ENCODE results near the gene LY6G5C. TPM values are rescaled to one million over a fixed set of nuclear protein-coding genes. Genes with fewer than 3 reads are reported as not detected.
A peak's percentile ranks its signal among the peaks of the same experiment; 100 is the strongest.

The LY6G5C gene
- total and polyA plus RNA-seq, 2 of the 13 experiments (the other 11 are each of a cell fraction or from before 2014, with no cell fraction given), result 0.33 to 0.55 TPM

GRCh38 chr6:31659649-31660380, 21.1 kb downstream of the LY6G5C start (continued):
- TF ChIP-seq ZNF160 (CRISPR knock-in tag; IDR thresholded peaks at IDR 0.05), result no peak; the same call in 1 of the 2 replicates
- TF ChIP-seq ZNF576 (CRISPR knock-in tag; IDR thresholded peaks at IDR 0.05), result peak; percentile 26; the same call in 1 of the 2 replicates
- TF ChIP-seq ZNF33B (CRISPR knock-in tag; IDR thresholded peaks at IDR 0.05), result no peak; the same call in 1 of the 2 replicates
- TF ChIP-seq ZNF652 (CRISPR knock-in tag; IDR thresholded peaks at IDR 0.05; ENCODE audit: borderline replicate concordance, low read depth), result no peak
- no peak for TF ChIP-seq PHF8 (CRISPR knock-in tag; IDR thresholded peaks at IDR 0.05)
- peak; percentile 28; the same call in 1 of the 2 replicates for TF ChIP-seq ETV5 (CRISPR knock-in tag; IDR thresholded peaks at IDR 0.05; ENCODE audit: borderline replicate concordance)
- no peak for TF ChIP-seq ONECUT2 (CRISPR knock-in tag; IDR thresholded peaks at IDR 0.05)
- no peak for TF ChIP-seq ZFP37 (CRISPR knock-in tag; IDR thresholded peaks at IDR 0.05; ENCODE audit: borderline replicate concordance)
- TF ChIP-seq ZNF558 (CRISPR knock-in tag; IDR thresholded peaks at IDR 0.05; ENCODE audit: borderline replicate concordance), result 0 out of 2 replicates have a peak, but pooled peaks have one; percentile 62
- no peak for TF ChIP-seq ZNF496 (CRISPR knock-in tag; IDR thresholded peaks at IDR 0.05; ENCODE audit: insufficient replicate concordance)
- TF ChIP-seq ZNF770 (CRISPR knock-in tag; IDR thresholded peaks at IDR 0.05), result no peak
- TF ChIP-seq NR2F6 (IDR thresholded peaks at IDR 0.05), result no peak
- TF ChIP-seq NR2F6 (CRISPR knock-in tag; IDR thresholded peaks at IDR 0.05), result no peak
- no peak for TF ChIP-seq ZNF7 (CRISPR knock-in tag; IDR thresholded peaks at IDR 0.05)
- no peak for TF ChIP-seq PHF20 (CRISPR knock-in tag; IDR thresholded peaks at IDR 0.05)
- TF ChIP-seq KDM3A (CRISPR knock-in tag; IDR thresholded peaks at IDR 0.05; ENCODE audit: low read depth), result no peak
- TF ChIP-seq ZNF546 (CRISPR knock-in tag; conservative IDR thresholded peaks at IDR 0.05), result peak; percentile 34; the same call in 1 of the 2 replicates
- TF ChIP-seq SP2 (CRISPR knock-in tag; IDR thresholded peaks at IDR 0.05), result no peak
- no peak for TF ChIP-seq ATF4 (CRISPR knock-in tag; IDR thresholded peaks at IDR 0.05)
- no peak for TF ChIP-seq NONO (IDR thresholded peaks at IDR 0.05)
- 0 out of 2 replicates have a peak, but pooled peaks have one; percentile 4 for TF ChIP-seq NONO (CRISPR knock-in tag; conservative IDR thresholded peaks at IDR 0.05)
- TF ChIP-seq, protein P1, sequence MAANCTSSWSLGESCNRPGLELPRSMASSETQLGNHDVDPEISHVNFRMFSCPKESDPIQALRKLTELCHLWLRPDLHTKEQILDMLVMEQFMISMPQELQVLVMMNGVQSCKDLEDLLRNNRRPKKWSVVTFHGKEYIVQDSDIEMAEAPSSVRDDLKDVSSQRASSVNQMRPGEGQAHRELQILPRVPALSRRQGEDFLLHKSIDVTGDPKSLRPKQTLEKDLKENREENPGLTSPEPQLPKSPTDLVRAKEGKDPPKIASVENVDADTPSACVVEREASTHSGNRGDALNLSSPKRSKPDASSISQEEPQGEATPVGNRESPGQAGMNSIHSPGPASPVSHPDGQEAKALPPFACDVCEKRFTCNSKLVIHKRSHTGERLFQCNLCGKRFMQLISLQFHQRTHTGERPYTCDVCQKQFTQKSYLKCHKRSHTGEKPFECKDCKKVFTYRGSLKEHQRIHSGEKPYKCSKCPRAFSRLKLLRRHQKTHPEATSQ (CRISPR knock-in tag; IDR thresholded peaks at IDR 0.05; ENCODE audit: borderline replicate concordance), result no peak
- TF ChIP-seq ZFX (CRISPR knock-in tag; IDR thresholded peaks at IDR 0.05; ENCODE audit: low read depth), result no peak
- no peak for TF ChIP-seq FOXK1 (CRISPR knock-in tag; IDR thresholded peaks at IDR 0.05; ENCODE audit: borderline replicate concordance, low read depth)
- no peak for TF ChIP-seq AKAP8 (CRISPR knock-in tag; IDR thresholded peaks at IDR 0.05)
- TF ChIP-seq TCF12 (IDR thresholded peaks at IDR 0.05), result no peak
- TF ChIP-seq TCF12 (CRISPR knock-in tag; IDR thresholded peaks at IDR 0.05), result 0 out of 2 replicates have a peak, but pooled peaks have one; percentile 1
- TF ChIP-seq ZNF850 (CRISPR knock-in tag; conservative IDR thresholded peaks at IDR 0.05), result no peak
